OCI-LY1 (cell line): ENCODE results near the gene DGKB.

Experiments
- H2AFZ ChIP-seq: fragments of 200-600 bp; sonication (generic), shearing (Covaris generic); 2 replicates; pipeline ENCODE4 v1.6.0; 2014; ENCODE audit warnings: antibody characterized with exemption, mild to moderate bottlenecking, low read length
- H3F3A ChIP-seq: fragments of 200-600 bp; sonication (generic), shearing (Covaris generic); 2 replicates; pipeline ENCODE4 v1.6.0; 2014; ENCODE audit warnings: mild to moderate bottlenecking, antibody characterized with exemption, low read length, moderate library complexity; ENCODE audit not compliant: insufficient read depth
- H3K27ac ChIP-seq: fragments of 200-600 bp; sonication (generic); 2 replicates; pipeline ENCODE4 v1.5.1; 2014; ENCODE audit warnings: low read length, mixed run types, mild to moderate bottlenecking, low read depth; ENCODE audit not compliant: poor library complexity, severe bottlenecking
- H3K27me3 ChIP-seq: fragments of 200-600 bp; sonication (generic); 2 replicates; pipeline ENCODE4 v1.6.0; 2014; ENCODE audit warnings: antibody characterized with exemption, mild to moderate bottlenecking, low read length, moderate library complexity; ENCODE audit not compliant: insufficient read depth
- H3K36me3 ChIP-seq: fragments of 200-600 bp; sonication (generic); 2 replicates; pipeline ENCODE4 v1.6.1; 2014; ENCODE audit warnings: mild to moderate bottlenecking, antibody characterized with exemption, low read length, moderate library complexity, mixed read lengths; ENCODE audit not compliant: insufficient read depth
- H3K4me1 ChIP-seq: fragments of 200-600 bp; sonication (generic); 2 replicates; pipeline ENCODE4 v1.5.1; 2014; ENCODE audit warnings: mild to moderate bottlenecking, low read length, moderate library complexity; ENCODE audit not compliant: insufficient read depth, severe bottlenecking
- H3K4me2 ChIP-seq: fragments of 200-600 bp; sonication (generic), shearing (Covaris generic); 2 replicates; pipeline ENCODE4 v1.6.1; 2014; ENCODE audit warnings: low read length
- H3K4me3 ChIP-seq: fragments of 200-600 bp; sonication (generic); 2 replicates; pipeline ENCODE4 v1.5.1; 2014; ENCODE audit warnings: low read length, low read depth, mild to moderate bottlenecking, mixed read lengths; ENCODE audit not compliant: poor library complexity, severe bottlenecking
- H3K79me2 ChIP-seq: fragments of 200-600 bp; shearing (Covaris generic); 2 replicates; pipeline ENCODE4 v1.6.1; 2016; ENCODE audit warnings: mixed run types, low read length, mixed read lengths; ENCODE audit not compliant: insufficient read depth
- H3K9ac ChIP-seq: fragments of 200-600 bp; sonication (generic), shearing (Covaris generic); 2 replicates; pipeline ENCODE4 v1.6.1; 2014; ENCODE audit warnings: mild to moderate bottlenecking, low read length, mixed read lengths
- H3K9me2 ChIP-seq: fragments of 200-600 bp; sonication (generic), shearing (Covaris generic); 2 replicates; pipeline ENCODE4 v1.6.1; 2014; ENCODE audit warnings: low read depth, mild to moderate bottlenecking, low read length, mixed read lengths
- H3K9me3 ChIP-seq: fragments of 200-600 bp; shearing (Covaris generic); 2 replicates; pipeline ENCODE4 v1.6.1; 2014; ENCODE audit warnings: low read length, mixed read lengths
- H4K20me1 ChIP-seq: fragments of 200-600 bp; sonication (generic), shearing (Covaris generic); 2 replicates; pipeline ENCODE4 v1.6.0; 2016; ENCODE audit warnings: mild to moderate bottlenecking, low read length; ENCODE audit not compliant: insufficient read depth
- CTCF ChIP-seq: fragments of 200-600 bp; sonication (generic), shearing (Covaris generic); IDR thresholded peaks from 2 replicates; pipeline ENCODE4 v1.5.1; 2017; ENCODE audit warnings: mild to moderate bottlenecking, antibody characterized with exemption, low read length, moderate library complexity, mixed read lengths
- EZH2 ChIP-seq: fragments of 200-600 bp; sonication (generic), shearing (Covaris generic); IDR thresholded peaks from 2 replicates; pipeline ENCODE4 v1.8.0; 2017; ENCODE audit warnings: borderline replicate concordance, mixed run types, mild to moderate bottlenecking, antibody characterized with exemption, low read length, moderate library complexity, mixed read lengths

The DGKB gene

GRCh38 chr7:14585232-14585631 lies 317.3 kb downstream of the DGKB start:
- Histone ChIP-seq H3K9ac (no peak overlapping the region), H3K79me2 (no peaks in the 10 kb centered on the region), H3F3A (no peaks in the 10 kb centered on the region), H3K9me2 (no peaks in the 10 kb centered on the region), H3K27me3 (no peaks in the 10 kb centered on the region), H3K36me3 (no peaks in the 10 kb centered on the region; the same call in 1 of the 2 replicates), H3K4me2 (no peak overlapping the region), H4K20me1 (no peaks in the 10 kb centered on the region), H2AFZ (no peak overlapping the region), H3K4me3 (no peak overlapping the region), H3K27ac (no peak overlapping the region), H3K4me1 (no peaks in the 10 kb centered on the region), H3K9me3 (peaks cover 4% of the 10 kb centered on the region; the same call in 1 of the 2 replicates)
- TF ChIP-seq CTCF (no peak), EZH2 (no peak)

- TF ChIP-seq CTCF (no peak), EZH2 (no peak)
- Histone ChIP-seq H3K4me2 (no peak overlapping the region), H4K20me1 (no peaks in the 10 kb centered on the region), H3K4me3 (no peak overlapping the region), H3K27ac (no peak overlapping the region), H3K79me2 (no peaks in the 10 kb centered on the region), H3K9me2 (no peaks in the 10 kb centered on the region), H3K9ac (no peak overlapping the region), H3F3A (no peaks in the 10 kb centered on the region), H3K9me3 (peaks cover 4% of the 10 kb centered on the region; the same call in 1 of the 2 replicates), H3K36me3 (no peaks in the 10 kb centered on the region; the same call in 1 of the 2 replicates), H2AFZ (no peak overlapping the region), H3K4me1 (no peaks in the 10 kb centered on the region), H3K27me3 (no peaks in the 10 kb centered on the region)
Observed at GRCh38 chr7:14583518-14583917, 319.0 kb downstream of the DGKB start.

DNA sequence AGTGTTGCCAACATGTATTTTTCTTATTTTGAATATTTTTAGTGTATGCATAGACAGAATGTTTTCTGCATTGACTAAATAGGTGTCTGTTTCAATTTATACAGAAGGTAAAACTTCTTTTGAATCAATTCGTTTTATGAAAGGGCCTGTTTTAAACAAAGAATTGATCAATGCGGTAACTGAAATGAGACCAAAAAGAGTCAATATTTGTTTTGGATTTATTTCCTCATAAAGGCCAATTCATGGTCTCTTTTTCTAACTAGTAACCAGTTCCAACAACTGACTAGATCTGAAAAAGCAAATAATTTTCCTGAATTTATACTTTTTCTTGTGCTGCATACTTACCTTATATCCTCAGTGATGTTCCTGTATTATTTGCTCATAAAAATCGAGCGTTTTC lies 320.5 kb downstream of the DGKB start:
- TF ChIP-seq CTCF (no peak), EZH2 (no peak)
- H3K36me3 ChIP-seq: no peaks in the 10 kb centered on the region; the same call in 1 of the 2 replicates

More for the DNA sequence above, 320.5 kb downstream of the DGKB start:
- Histone ChIP-seq H3K79me2 (no peaks in the 10 kb centered on the region), H3K9me3 (peaks cover 4% of the 10 kb centered on the region; the same call in 1 of the 2 replicates), H3K27ac (no peak overlapping the region), H3K9me2 (no peaks in the 10 kb centered on the region), H2AFZ (no peak overlapping the region), H3F3A (no peaks in the 10 kb centered on the region), H4K20me1 (no peaks in the 10 kb centered on the region), H3K9ac (no peak overlapping the region), H3K27me3 (no peaks in the 10 kb centered on the region), H3K4me2 (no peak overlapping the region), H3K4me3 (no peak overlapping the region), H3K4me1 (no peaks in the 10 kb centered on the region)
